Measurements from ENCODE around the gene CDC27.
"Not testable (repeated sequence)": the region's sequence is repeated elsewhere in the genome, so short reads cannot be mapped to it uniquely, and the experiment has no call there.

CDC27 gene

GRCh38 chr17:47188876-47189731, at the start of gene CDC27:
TSS of gene CDC27 (minus strand) at chr17:47189295. CDS start at chr17:47189172, 123 bp downstream.
- peak; percentile 99 to 100 for DNase-seq

- DNase-seq: no peak
Measured at GRCh38 chr17:47238321-47239010, 49.4 kb upstream of the CDC27 start.

GRCh38 chr17:47237841-47238240, 48.7 kb upstream of the CDC27 start:
- DNase-seq: no peak

GRCh38 chr17:47235923-47236322, 46.8 kb upstream of the CDC27 start:
- no peak for DNase-seq

- no peak for DNase-seq
Measured at GRCh38 chr17:47235506-47235905, 46.4 kb upstream of the CDC27 start.

GRCh38 chr17:47232465-47232864, 43.4 kb upstream of the CDC27 start:
- no peak for DNase-seq

- no peak for DNase-seq
Measured at GRCh38 chr17:47231866-47232265, 42.8 kb upstream of the CDC27 start.

- DNase-seq: no peak
Measured at GRCh38 chr17:47231334-47231733, 42.2 kb upstream of the CDC27 start.

- DNase-seq: no peak
Measured at GRCh38 chr17:47230864-47231263, 41.8 kb upstream of the CDC27 start.

- DNase-seq: peak; percentile 60 to 77
Measured at GRCh38 chr17:47229535-47230443, 40.7 kb upstream of the CDC27 start.

- no peak for DNase-seq
Measured at GRCh38 chr17:47227862-47228261, 38.8 kb upstream of the CDC27 start.

GRCh38 chr17:47225911-47226688, 37.0 kb upstream of the CDC27 start:
- DNase-seq: no peak

- no peak for DNase-seq
Measured at GRCh38 chr17:47225436-47225858, 36.4 kb upstream of the CDC27 start.

GRCh38 chr17:47224966-47225365, 35.9 kb upstream of the CDC27 start:
- no peak for DNase-seq

- DNase-seq: not testable (repeated sequence)
Measured at GRCh38 chr17:47224077-47224476, 35.0 kb upstream of the CDC27 start.

GRCh38 chr17:47223460-47223859, 34.4 kb upstream of the CDC27 start:
- no peak for DNase-seq

GRCh38 chr17:47223007-47223406, 33.9 kb upstream of the CDC27 start:
- no peak for DNase-seq

GRCh38 chr17:47222047-47222446, 33.0 kb upstream of the CDC27 start:
- DNase-seq: no peak

- no peak for DNase-seq
Measured at GRCh38 chr17:47221154-47221553, 32.1 kb upstream of the CDC27 start.

- DNase-seq: no peak
Measured at GRCh38 chr17:47220531-47220999, 31.5 kb upstream of the CDC27 start.

- no peak for DNase-seq
Measured at GRCh38 chr17:47219621-47220475, 30.8 kb upstream of the CDC27 start.

Measured in stimulated activated CD4-positive, alpha-beta T cell treated with anti-CD3 and anti-CD28 coated beads, Interleukin-4, amount 100 ng/mL, for 4 hours (primary cell).